H1 (cell line): ENCODE data around the gene SVEP1. TPM values are rescaled to one million over a fixed set of nuclear protein-coding genes. Genes with fewer than 3 reads are reported as not detected.

Source experiments
- CTCF ChIA-PET: fragments of 300-600 bp; sonication (Branson Sonifier 250); formaldehyde crosslinking; loops from one replicate; lab custom pipeline; 2021; ENCODE audit not compliant: partially characterized antibody; lab: Charles Lee
- POLR2A ChIA-PET: fragments of 300-600 bp; sonication (Branson Sonifier 250); formaldehyde crosslinking; loops from one replicate; lab custom pipeline; 2021; ENCODE audit warnings: inconsistent platforms; ENCODE audit not compliant: partially characterized antibody; lab: Charles Lee
- DNase-seq, 2 experiments: peaks; one replicate each; pipeline versions ENCODE4 v3.0.0 to v3.0.0-alpha.2; 2010 to 2022; ENCODE audit warnings: low spot score in 2 of 2, low read depth in 1 of 2, mixed read lengths in 1 of 2
- FAIRE-seq: peaks from 2 replicates; lab custom pipeline; 2011; peaks lifted over from hg19 to GRCh38; lab: Jason Lieb, UNC
- H2AFZ ChIP-seq: 2 replicates; pipeline ENCODE4 v1.8.1; 2012; ENCODE audit warnings: low read length, inconsistent platforms
- H2AK5ac ChIP-seq: 2 replicates; pipeline ENCODE4 v1.6.1; 2013; ENCODE audit warnings: low read depth, low read length
- H2BK120ac ChIP-seq: replicated peaks from 2 replicates; pipeline ENCODE3; 2013; ENCODE audit warnings: low read depth, low read length, inconsistent platforms
- H2BK12ac ChIP-seq: 2 replicates; pipeline ENCODE4 v1.6.1; 2013; ENCODE audit warnings: low read depth, low read length
- H2BK15ac ChIP-seq: 2 replicates; pipeline ENCODE4 v1.6.1; 2013; ENCODE audit warnings: low read length
- H2BK20ac ChIP-seq: 2 replicates; pipeline ENCODE4 v1.6.1; 2013; ENCODE audit warnings: low read length
- H2BK5ac ChIP-seq: 2 replicates; pipeline ENCODE4 v1.6.1; 2013; ENCODE audit warnings: low read depth, low read length
- H3K14ac ChIP-seq: 2 replicates; pipeline ENCODE4 v1.6.1; 2013; ENCODE audit warnings: inconsistent platforms; ENCODE audit not compliant: insufficient read length
- H3K18ac ChIP-seq: 2 replicates; pipeline ENCODE4 v1.6.1; 2013; ENCODE audit warnings: low read length; ENCODE audit errors: extremely low read depth
- H3K23ac ChIP-seq: 2 replicates; pipeline ENCODE4 v1.6.1; 2013; ENCODE audit warnings: inconsistent platforms; ENCODE audit not compliant: insufficient read length
- H3K23me2 ChIP-seq: 2 replicates; pipeline ENCODE4 v1.6.1; 2013; ENCODE audit warnings: low read depth, low read length
- H3K27ac ChIP-seq: 2 replicates; pipeline ENCODE4 v1.6.1; 2011; ENCODE audit warnings: low read depth, low read length, inconsistent platforms
- H3K27me3 ChIP-seq, 4 experiments: replicated peaks in 1 of 4; 1 replicate in 1 of 4; 2 replicates in 3 of 4; pipeline versions ENCODE4 v1.6.1 to v1.8.1; 2011 to 2013; ENCODE audit warnings: low read length in 3 of 4, mild to moderate bottlenecking in 3 of 4, inconsistent platforms in 2 of 4, mixed read lengths in 2 of 4, moderate library complexity in 1 of 4; ENCODE audit not compliant: control insufficient read depth in 3 of 4, insufficient read depth in 3 of 4; ENCODE audit errors: extremely low read depth in 1 of 4
- H3K36me3 ChIP-seq, 4 experiments: 2 replicates each; pipeline versions ENCODE4 v1.6.1 to v1.8.1; 2011 to 2013; ENCODE audit warnings: mild to moderate bottlenecking in 4 of 4, low read length in 3 of 4, moderate library complexity in 2 of 4, control low read depth in 1 of 4, inconsistent platforms in 1 of 4; ENCODE audit not compliant: insufficient read depth in 4 of 4, control insufficient read depth in 2 of 4
- H3K4ac ChIP-seq: replicated peaks from 2 replicates; pipeline ENCODE3; 2013; ENCODE audit warnings: low read length, low read depth, mixed read lengths, inconsistent platforms; ENCODE audit not compliant: insufficient read length
- H3K4me1 ChIP-seq, 4 experiments: replicated peaks in 1 of 4; 1 replicate in 1 of 4; 2 replicates in 3 of 4; pipeline versions ENCODE4 v1.6.1 to v1.8.1; 2011 to 2013; ENCODE audit warnings: low read length in 3 of 4, inconsistent platforms in 2 of 4, mixed read lengths in 1 of 4; ENCODE audit not compliant: insufficient read depth in 4 of 4, control insufficient read depth in 3 of 4
- H3K4me2 ChIP-seq, 2 experiments: 2 replicates each; pipeline versions ENCODE4 v1.6.1 to v1.8.1; 2011 to 2013; ENCODE audit warnings: low read depth in 2 of 2, low read length in 2 of 2, control low read depth in 1 of 2, inconsistent platforms in 1 of 2, mild to moderate bottlenecking in 1 of 2; ENCODE audit not compliant: insufficient read depth in 1 of 2
- H3K4me3 ChIP-seq, 4 experiments: fragments of 200-600, 300-600 bp in 1 of 4; sonication (generic), shearing (Covaris generic), sonication (Bioruptor Twin) in 1 of 4; 2 replicates each; pipeline versions ENCODE4 v1.5.1 to v1.8.1; 2011 to 2016; ENCODE audit warnings: low read length in 4 of 4, low read depth in 3 of 4, control low read depth in 2 of 4, inconsistent platforms in 2 of 4, mild to moderate bottlenecking in 2 of 4, mixed read lengths in 1 of 4, moderate library complexity in 1 of 4; ENCODE audit not compliant: insufficient read depth in 2 of 4; ENCODE audit errors: extremely low read depth in 1 of 4
- H3K56ac ChIP-seq: replicated peaks from 2 replicates; pipeline ENCODE3; 2013; ENCODE audit warnings: low read depth, mild to moderate bottlenecking, mixed read lengths, low read length, inconsistent platforms; ENCODE audit not compliant: insufficient read length
- H3K79me1 ChIP-seq: 2 replicates; pipeline ENCODE4 v1.6.1; 2013; ENCODE audit warnings: low read depth, low read length, control low read depth
- H3K79me2 ChIP-seq, 2 experiments: 2 replicates each; pipeline versions ENCODE4 v1.6.1 to v1.8.1; 2012 to 2013; ENCODE audit warnings: low read length in 2 of 2, mild to moderate bottlenecking in 2 of 2, inconsistent platforms in 1 of 2; ENCODE audit not compliant: insufficient read depth in 2 of 2, control insufficient read depth in 1 of 2
- H3K9ac ChIP-seq, 4 experiments: replicated peaks in 1 of 4; 1 replicate in 1 of 4; 2 replicates in 3 of 4; pipeline versions ENCODE4 v1.6.1 to v1.8.1; 2011 to 2013; ENCODE audit warnings: low read depth in 3 of 4, low read length in 3 of 4, control low read depth in 2 of 4, mild to moderate bottlenecking in 2 of 4, moderate library complexity in 2 of 4, inconsistent platforms in 1 of 4; ENCODE audit errors: extremely low read depth in 1 of 4
- H3K9me3 ChIP-seq, 2 experiments: 2 replicates each; pipeline versions ENCODE4 v1.6.1 to v1.8.1; 2012 to 2013; ENCODE audit warnings: mild to moderate bottlenecking in 2 of 2, moderate library complexity in 2 of 2, control low read depth in 1 of 2, inconsistent platforms in 1 of 2, low read depth in 1 of 2, low read length in 1 of 2, mixed read lengths in 1 of 2; ENCODE audit not compliant: insufficient read depth in 2 of 2
- H4K20me1 ChIP-seq, 2 experiments: replicated peaks in 1 of 2; 2 replicates each; pipeline versions ENCODE3 to v1.8.1; 2011 to 2013; ENCODE audit warnings: inconsistent platforms in 2 of 2, low read length in 2 of 2, mild to moderate bottlenecking in 1 of 2; ENCODE audit not compliant: insufficient read depth in 2 of 2, control insufficient read depth in 1 of 2
- H4K5ac ChIP-seq: 2 replicates; pipeline ENCODE4 v1.6.1; 2013; ENCODE audit warnings: low read length, low read depth, mixed read lengths, inconsistent platforms; ENCODE audit not compliant: insufficient read length
- H4K8ac ChIP-seq: 2 replicates; pipeline ENCODE4 v1.8.0; 2013; ENCODE audit warnings: mild to moderate bottlenecking, moderate library complexity, low read length, inconsistent platforms; ENCODE audit not compliant: insufficient read depth; ENCODE audit errors: extremely low read depth
- H4K91ac ChIP-seq: replicated peaks from 2 replicates; pipeline ENCODE3; 2013; ENCODE audit warnings: low read length, mixed read lengths, inconsistent platforms; ENCODE audit not compliant: insufficient read length
- BACH1 ChIP-seq: IDR thresholded peaks from 2 replicates; pipeline ENCODE4 v1.6.1; 2012; ENCODE audit warnings: low read length, improper control_type of control experiment
- CEBPB ChIP-seq: IDR thresholded peaks from 2 replicates; pipeline ENCODE4 v1.6.1; 2012; ENCODE audit warnings: low read depth, low read length
- KDM1A ChIP-seq: fragments of 200-600, 300-600 bp; sonication (generic); IDR thresholded peaks from 2 replicates; pipeline ENCODE4 v1.7.1; 2016; ENCODE audit warnings: mild to moderate bottlenecking, low read length, borderline replicate concordance
- KDM4A ChIP-seq: IDR thresholded peaks from one replicate; pipeline ENCODE4 v1.7.1; 2012; ENCODE audit warnings: low read depth, mild to moderate bottlenecking, moderate library complexity, low read length, inconsistent platforms; ENCODE audit not compliant: severe bottlenecking
- RBBP5 ChIP-seq: IDR thresholded peaks from 2 replicates; pipeline ENCODE4 v1.7.1; 2012; ENCODE audit warnings: low read depth, mild to moderate bottlenecking, inconsistent platforms, low read length, moderate library complexity, borderline replicate concordance
- RFX5 ChIP-seq: IDR thresholded peaks from 2 replicates; pipeline ENCODE4 v1.6.1; 2011; ENCODE audit warnings: low read depth, low read length, improper control_type of control experiment, borderline replicate concordance
- SP1 ChIP-seq: IDR thresholded peaks from 2 replicates; pipeline ENCODE4 v1.6.1; 2011; ENCODE audit warnings: low read depth, low read length
- SP4 ChIP-seq: IDR thresholded peaks from 2 replicates; pipeline ENCODE4 v1.6.1; 2012; ENCODE audit warnings: low read length, inconsistent platforms
- TCF12 ChIP-seq: IDR thresholded peaks from 2 replicates; pipeline ENCODE4 v1.6.1; 2011; ENCODE audit warnings: low read depth, mild to moderate bottlenecking, low read length
- YY1 ChIP-seq: IDR thresholded peaks from 2 replicates; pipeline ENCODE4 v1.6.1; 2011; ENCODE audit warnings: low read depth, mild to moderate bottlenecking, low read length
- WGBS, 2 experiments: shearing (Covaris generic) in 1 of 2; methylation state at CpG; one replicate each; pipeline versions ENCODE4 v1.1.6 to v1.1.7; 2013 to 2015; ENCODE audit warnings: low lambda C conversion rate in 2 of 2, mixed read lengths in 2 of 2, inconsistent platforms in 1 of 2, low coverage in 1 of 2, missing lambda C conversion rate in 1 of 2; ENCODE audit not compliant: insufficient replicate concordance in 2 of 2, insufficient coverage in 1 of 2, insufficient read length in 1 of 2; ENCODE audit errors: extremely low coverage in 1 of 2, missing lambda C conversion rate in 1 of 2; 5-methylcytosine and 5-hydroxymethylcytosine counted together
- polyA plus RNA-seq, 7 experiments: library from polyadenylated mRNA; depleted of rRNA in 3 of 7; stranded (reverse) in 5 of 7; unstranded in 2 of 7; fragments of >200 nt in 5 of 7; fragments of 200-250 nt in 2 of 7; gene quantifications; 1 replicate in 5 of 7; 2 replicates in 1 of 7; 4 replicates in 1 of 7; pipeline versions ENCODE4 v1.2.1 to v1.2.3, GENCODE V29; 2011 to 2013; ENCODE audit warnings: missing spikeins in 2 of 7, mixed read lengths in 2 of 7
- total RNA-seq: library from RNA; stranded (reverse); fragmentation: NEBNext Ultra II Directional; extraction: Animal tissue kit (Norgen Biotek cat#: 25700); gene quantifications from 2 replicates; pipeline ENCODE4 v1.2.1, GENCODE V29; 2021
- TF ChIP-seq, protein P1 (sequence below): IDR thresholded peaks from 2 replicates; pipeline ENCODE4 v1.6.1; 2012; ENCODE audit warnings: inconsistent platforms

SVEP1 gene
- total and polyA plus RNA-seq, 2 of the 8 experiments (the other 6 are each of a cell fraction or from before 2014, with no cell fraction given) = 0.11 to 0.37 TPM

GRCh38 chr9:110537841-110538646, 41.5 kb downstream of the SVEP1 start:
- no peaks in the 10 kb centered on the region for H3K79me2 ChIP-seq
- H2AK5ac ChIP-seq = no peak overlapping the region
- ChIA-PET CTCF (interaction anchor here (0.6 kb wide), 1 partner anchor 393 kb away, joined by 4 read pairs; no protein-coding TSS in a partner anchor), POLR2A (no interaction called here)
- H3K56ac ChIP-seq = no peak overlapping the region
- no peaks in the 10 kb centered on the region for H3K79me1 ChIP-seq
- no peaks in the 10 kb centered on the region for H3K9me3 ChIP-seq
- no peak overlapping the region for H4K91ac ChIP-seq
- H2BK120ac ChIP-seq = no peak overlapping the region
- no peak overlapping the region for H2BK12ac ChIP-seq
- H3K14ac ChIP-seq = no peak overlapping the region
- H2BK15ac ChIP-seq = no peak overlapping the region
- H3K18ac ChIP-seq = no peak overlapping the region
- no peaks in the 10 kb centered on the region for H4K20me1 ChIP-seq
- WGBS, 2 experiments = 45% methylated on average over 4 of the region's 4 CpGs; no CpG with 5 or more reads in 1 of the 2 experiments
- no peak overlapping the region for H4K5ac ChIP-seq
- no peak overlapping the region for H3K27ac ChIP-seq
- no peaks in the 10 kb centered on the region for H3K36me3 ChIP-seq
- H4K8ac ChIP-seq = no peak overlapping the region
- no peak overlapping the region for H2AFZ ChIP-seq
- no peaks in the 10 kb centered on the region for H3K23me2 ChIP-seq
- H3K4me3 ChIP-seq = no peak overlapping the region
- no peaks in the 10 kb centered on the region for H3K27me3 ChIP-seq
- no peak overlapping the region for H3K4ac ChIP-seq
- FAIRE-seq (no peak), DNase-seq (no peak)
- H3K4me2 ChIP-seq = no peak overlapping the region
- H3K4me1 ChIP-seq = no peaks in the 10 kb centered on the region
- no peak overlapping the region for H3K23ac ChIP-seq
- no peak overlapping the region for H2BK5ac ChIP-seq
- H3K9ac ChIP-seq = no peak overlapping the region
- no peak overlapping the region for H2BK20ac ChIP-seq
- TF ChIP-seq TCF12 (no peak), KDM1A (no peak), SP4 (no peak), CEBPB (no peak), SP1 (no peak), KDM4A (no peak), BACH1 (no peak), YY1 (no peak), RFX5 (no peak), RBBP5 (no peak)
- TF ChIP-seq, protein P1, sequence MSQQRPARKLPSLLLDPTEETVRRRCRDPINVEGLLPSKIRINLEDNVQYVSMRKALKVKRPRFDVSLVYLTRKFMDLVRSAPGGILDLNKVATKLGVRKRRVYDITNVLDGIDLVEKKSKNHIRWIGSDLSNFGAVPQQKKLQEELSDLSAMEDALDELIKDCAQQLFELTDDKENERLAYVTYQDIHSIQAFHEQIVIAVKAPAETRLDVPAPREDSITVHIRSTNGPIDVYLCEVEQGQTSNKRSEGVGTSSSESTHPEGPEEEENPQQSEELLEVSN = no peak
